ENCODE results near the gene LAPTM5.
A peak's percentile ranks its signal among the peaks of the same experiment; 100 is the strongest.

LAPTM5 gene

DNA sequence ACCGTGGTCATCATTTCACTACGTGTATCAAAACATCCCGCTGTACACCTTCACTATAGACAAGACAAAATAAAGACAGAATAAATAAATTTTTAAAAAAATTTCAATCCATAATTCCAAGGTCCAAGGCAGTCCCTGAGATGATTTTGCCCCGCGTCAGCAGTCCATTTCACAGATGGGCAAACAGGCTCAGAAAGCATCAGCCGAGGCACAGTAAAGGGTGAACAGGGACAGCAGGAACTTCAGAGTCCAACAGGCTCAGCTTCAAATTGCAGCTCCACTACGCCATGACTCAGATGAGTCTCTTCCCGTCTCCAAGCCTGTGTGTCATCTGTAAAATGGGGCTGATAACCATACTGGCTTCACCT, 49.2 kb downstream of the LAPTM5 start:
- TF ChIP-seq KLF1 (tag by site-specific recombination; IDR thresholded peaks at IDR 0.05) (0 out of 2 replicates have a peak, but pooled peaks have one; percentile 0), ZBTB48 (tag by site-specific recombination; IDR thresholded peaks at IDR 0.05) (no peak)
- CTCF ChIA-PET: interaction anchor here (0.7 to 3.1 kb wide), 23 partner anchors 8 to 1831 kb away, joined by 3 to 17 read pairs (median 4); no protein-coding TSS in a partner anchor
- no peaks in the 10 kb centered on the region for H3K4me1 ChIP-seq (ENCODE audit: control insufficient read depth, insufficient read depth, low read length)
- H3K27ac ChIP-seq (ENCODE audit: extremely low read depth, low read depth, low read length): no peak overlapping the region
- H3K4me3 ChIP-seq (ENCODE audit: low read depth, low read length): no peak overlapping the region
- H3K9me3 ChIP-seq (ENCODE audit: control insufficient read depth, insufficient read depth, low read depth, low read length): no peaks in the 10 kb centered on the region
- POLR2A ChIA-PET: interaction anchor here (0.7 kb wide), 1 partner anchor 27 kb away, joined by 8 read pairs; no protein-coding TSS in a partner anchor
- no peaks in the 10 kb centered on the region for H3K36me3 ChIP-seq (ENCODE audit: control insufficient read depth in 2 of 2, insufficient read depth in 1 of 2, low read length in 2 of 2)

DNA sequence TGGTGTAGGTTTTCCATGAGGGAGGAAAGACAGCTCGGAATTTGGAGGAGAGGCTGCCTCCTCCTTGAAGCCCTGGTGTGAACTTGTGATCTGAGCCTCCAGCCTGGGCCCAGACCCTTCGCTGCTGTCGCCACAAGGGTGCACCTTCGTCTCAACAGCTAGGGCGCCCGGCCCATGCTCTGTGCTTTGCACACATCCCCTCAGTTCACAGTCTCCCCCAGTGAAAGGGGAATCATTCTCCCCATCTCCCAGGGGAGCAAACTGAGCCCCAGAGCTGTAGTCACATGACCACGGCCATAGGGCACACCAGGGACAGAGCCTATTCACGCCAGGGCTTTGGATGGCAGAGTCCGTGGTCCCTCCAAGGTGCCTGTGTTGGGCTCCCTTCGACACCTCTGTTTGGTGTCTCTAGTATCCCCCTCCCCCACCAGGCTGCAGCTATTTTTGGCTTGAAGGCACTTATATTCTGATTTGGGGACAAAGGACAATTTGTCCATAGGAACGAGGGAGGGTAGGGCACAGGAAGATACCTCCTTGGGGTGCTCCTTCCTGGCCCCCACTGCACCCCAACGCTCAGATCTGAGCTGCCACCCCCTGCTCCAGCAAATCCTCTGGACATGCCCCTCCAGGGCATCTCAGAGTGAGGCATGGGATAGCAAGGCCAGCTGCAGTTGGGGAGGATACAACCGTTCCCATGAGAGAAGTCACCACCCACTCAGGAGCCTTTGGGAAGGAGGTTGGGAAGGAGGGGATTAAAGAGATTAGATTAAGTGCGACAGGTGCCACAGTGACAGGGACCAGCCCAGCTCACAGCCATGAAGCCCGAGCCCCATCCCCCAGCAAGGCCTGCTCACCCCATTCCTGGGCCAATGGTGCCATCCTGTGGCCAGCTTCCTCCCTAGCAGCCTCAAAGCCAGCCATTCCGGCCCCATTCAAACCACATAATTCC, 49.9 kb downstream of the LAPTM5 start:
- no peaks in the 10 kb centered on the region for H3K9me3 ChIP-seq (ENCODE audit: control insufficient read depth, insufficient read depth, low read depth, low read length)
- H3K4me3 ChIP-seq (ENCODE audit: low read depth, low read length): no peak overlapping the region
- no peak overlapping the region for H3K27ac ChIP-seq (ENCODE audit: extremely low read depth, low read depth, low read length)
- no peaks in the 10 kb centered on the region for H3K4me1 ChIP-seq (ENCODE audit: control insufficient read depth, insufficient read depth, low read length)
- H3K36me3 ChIP-seq (ENCODE audit: control insufficient read depth in 2 of 2, insufficient read depth in 1 of 2, low read length in 2 of 2): no peaks in the 10 kb centered on the region
- ChIA-PET POLR2A (interaction anchor here (0.5 to 0.7 kb wide), 2 partner anchors 27 to 237 kb away, joined by 4 to 8 read pairs; no protein-coding TSS in a partner anchor), CTCF (interaction anchor here (0.7 to 3.1 kb wide), 29 partner anchors 9 to 1831 kb away, joined by 3 to 17 read pairs (median 3); no protein-coding TSS in a partner anchor)
- TF ChIP-seq, protein P1, sequence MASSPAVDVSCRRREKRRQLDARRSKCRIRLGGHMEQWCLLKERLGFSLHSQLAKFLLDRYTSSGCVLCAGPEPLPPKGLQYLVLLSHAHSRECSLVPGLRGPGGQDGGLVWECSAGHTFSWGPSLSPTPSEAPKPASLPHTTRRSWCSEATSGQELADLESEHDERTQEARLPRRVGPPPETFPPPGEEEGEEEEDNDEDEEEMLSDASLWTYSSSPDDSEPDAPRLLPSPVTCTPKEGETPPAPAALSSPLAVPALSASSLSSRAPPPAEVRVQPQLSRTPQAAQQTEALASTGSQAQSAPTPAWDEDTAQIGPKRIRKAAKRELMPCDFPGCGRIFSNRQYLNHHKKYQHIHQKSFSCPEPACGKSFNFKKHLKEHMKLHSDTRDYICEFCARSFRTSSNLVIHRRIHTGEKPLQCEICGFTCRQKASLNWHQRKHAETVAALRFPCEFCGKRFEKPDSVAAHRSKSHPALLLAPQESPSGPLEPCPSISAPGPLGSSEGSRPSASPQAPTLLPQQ (tag by site-specific recombination; IDR thresholded peaks at IDR 0.05): peak; percentile 18; the same call in 1 of the 2 replicates
- TF ChIP-seq SCRT1 (tag by site-specific recombination; IDR thresholded peaks at IDR 0.05; ENCODE audit: borderline replicate concordance): peak; percentile 72
- no peak for TF ChIP-seq ZEB2 (tag by site-specific recombination; IDR thresholded peaks at IDR 0.05)
- TF ChIP-seq ZNF324 (tag by site-specific recombination; IDR thresholded peaks at IDR 0.05): 0 out of 2 replicates have a peak, but pooled peaks have one; percentile 18
- no peak for TF ChIP-seq ZNF664 (tag by site-specific recombination; IDR thresholded peaks at IDR 0.05)
- TF ChIP-seq ZNF391 (tag by site-specific recombination; IDR thresholded peaks at IDR 0.05; ENCODE audit: borderline replicate concordance, low read depth): peak; percentile 46; the same call in 1 of the 2 replicates
- TF ChIP-seq GLI2 (tag by site-specific recombination; IDR thresholded peaks at IDR 0.05; ENCODE audit: borderline replicate concordance, low read depth): no peak
- peak; percentile 13; the same call in 1 of the 2 replicates for TF ChIP-seq ZNF629 (tag by site-specific recombination; IDR thresholded peaks at IDR 0.05)
- peak; percentile 73 for TF ChIP-seq KLF1 (tag by site-specific recombination; IDR thresholded peaks at IDR 0.05)
- peak; percentile 60; the same call in 1 of the 2 replicates for TF ChIP-seq SP7 (tag by site-specific recombination; IDR thresholded peaks at IDR 0.05)
- peak; percentile 86; the same call in 1 of the 2 replicates for TF ChIP-seq ZSCAN16 (tag by site-specific recombination; IDR thresholded peaks at IDR 0.05)
- no peak for TF ChIP-seq ZNF184 (tag by site-specific recombination; IDR thresholded peaks at IDR 0.05)
- peak; percentile 67 for TF ChIP-seq ZBTB17 (tag by site-specific recombination; IDR thresholded peaks at IDR 0.05)
- peak; percentile 65; the same call in 1 of the 2 replicates for TF ChIP-seq ZSCAN30 (tag by site-specific recombination; IDR thresholded peaks at IDR 0.05)
- TF ChIP-seq GLIS1 (tag by site-specific recombination; IDR thresholded peaks at IDR 0.05): peak; percentile 43
- TF ChIP-seq ZNF548 (tag by site-specific recombination; IDR thresholded peaks at IDR 0.05): no peak
- TF ChIP-seq WT1 (tag by site-specific recombination; IDR thresholded peaks at IDR 0.05): peak; percentile 70
- TF ChIP-seq KLF7 (tag by site-specific recombination; IDR thresholded peaks at IDR 0.05; ENCODE audit: borderline replicate concordance): no peak
- no peak for TF ChIP-seq ZNF404 (tag by site-specific recombination; IDR thresholded peaks at IDR 0.05)
- peak; percentile 44; the same call in 1 of the 2 replicates for TF ChIP-seq ZFHX2 (tag by site-specific recombination; conservative IDR thresholded peaks at IDR 0.05)
- TF ChIP-seq ZNF24 (tag by site-specific recombination; IDR thresholded peaks at IDR 0.05): no peak
- TF ChIP-seq FEZF1 (tag by site-specific recombination; IDR thresholded peaks at IDR 0.05): no peak
- TF ChIP-seq ZNF654 (tag by site-specific recombination; IDR thresholded peaks at IDR 0.05; ENCODE audit: low read depth): peak; percentile 98
- TF ChIP-seq, protein P2, sequence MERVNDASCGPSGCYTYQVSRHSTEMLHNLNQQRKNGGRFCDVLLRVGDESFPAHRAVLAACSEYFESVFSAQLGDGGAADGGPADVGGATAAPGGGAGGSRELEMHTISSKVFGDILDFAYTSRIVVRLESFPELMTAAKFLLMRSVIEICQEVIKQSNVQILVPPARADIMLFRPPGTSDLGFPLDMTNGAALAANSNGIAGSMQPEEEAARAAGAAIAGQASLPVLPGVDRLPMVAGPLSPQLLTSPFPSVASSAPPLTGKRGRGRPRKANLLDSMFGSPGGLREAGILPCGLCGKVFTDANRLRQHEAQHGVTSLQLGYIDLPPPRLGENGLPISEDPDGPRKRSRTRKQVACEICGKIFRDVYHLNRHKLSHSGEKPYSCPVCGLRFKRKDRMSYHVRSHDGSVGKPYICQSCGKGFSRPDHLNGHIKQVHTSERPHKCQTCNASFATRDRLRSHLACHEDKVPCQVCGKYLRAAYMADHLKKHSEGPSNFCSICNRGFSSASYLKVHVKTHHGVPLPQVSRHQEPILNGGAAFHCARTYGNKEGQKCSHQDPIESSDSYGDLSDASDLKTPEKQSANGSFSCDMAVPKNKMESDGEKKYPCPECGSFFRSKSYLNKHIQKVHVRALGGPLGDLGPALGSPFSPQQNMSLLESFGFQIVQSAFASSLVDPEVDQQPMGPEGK (tag by site-specific recombination; IDR thresholded peaks at IDR 0.05): peak; percentile 27; the same call in 1 of the 2 replicates
- TF ChIP-seq ZNF2 (tag by site-specific recombination; IDR thresholded peaks at IDR 0.05): peak; percentile 43; the same call in 1 of the 2 replicates
- peak; percentile 62; the same call in 1 of the 2 replicates for TF ChIP-seq EGR2 (tag by site-specific recombination; IDR thresholded peaks at IDR 0.05; ENCODE audit: low read depth)
- TF ChIP-seq, protein P3, sequence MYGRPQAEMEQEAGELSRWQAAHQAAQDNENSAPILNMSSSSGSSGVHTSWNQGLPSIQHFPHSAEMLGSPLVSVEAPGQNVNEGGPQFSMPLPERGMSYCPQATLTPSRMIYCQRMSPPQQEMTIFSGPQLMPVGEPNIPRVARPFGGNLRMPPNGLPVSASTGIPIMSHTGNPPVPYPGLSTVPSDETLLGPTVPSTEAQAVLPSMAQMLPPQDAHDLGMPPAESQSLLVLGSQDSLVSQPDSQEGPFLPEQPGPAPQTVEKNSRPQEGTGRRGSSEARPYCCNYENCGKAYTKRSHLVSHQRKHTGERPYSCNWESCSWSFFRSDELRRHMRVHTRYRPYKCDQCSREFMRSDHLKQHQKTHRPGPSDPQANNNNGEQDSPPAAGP (tag by site-specific recombination; IDR thresholded peaks at IDR 0.05): peak; percentile 69; the same call in 1 of the 2 replicates

Data from HEK293 (cell line).